Embryonic facial prominence (tissue), 1 donor: ENCODE results near the gene PSMB7.

ENCODE experiments used
- DNase-seq: peaks from one replicate; pipeline ENCODE4 v3.0.0-alpha.2; 2016; ENCODE audit errors: extremely low spot score

The PSMB7 gene

GRCh38 chr9:124411514-124412227, 3.6 kb downstream of the PSMB7 start:
- DNase-seq: no peak

DNA sequence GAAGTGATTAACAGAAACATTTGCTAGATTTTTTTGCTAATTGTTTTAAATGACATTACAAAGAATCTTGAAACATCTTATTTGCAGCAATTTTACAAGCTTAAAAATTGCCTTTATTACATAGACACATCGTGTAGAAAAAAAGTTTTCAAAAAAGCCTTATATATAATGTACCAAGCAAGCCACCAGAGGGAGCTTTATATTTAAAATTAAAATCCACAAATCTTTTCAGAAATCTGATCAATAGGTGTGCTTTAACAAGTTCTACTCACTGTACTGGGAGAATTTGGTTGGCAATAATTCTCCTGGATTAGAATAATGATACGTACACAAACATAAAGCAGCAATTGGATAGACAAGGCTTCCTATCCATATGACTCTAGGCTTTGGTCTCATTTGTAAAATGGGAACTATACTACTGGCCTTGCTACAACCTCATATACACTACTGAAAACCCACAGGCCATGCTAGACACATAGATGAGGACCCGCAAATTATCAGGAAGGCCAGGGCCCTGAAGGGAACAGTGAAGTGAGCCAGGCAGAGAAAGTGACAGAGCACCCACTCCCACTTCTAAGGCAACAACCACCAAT, 4.8 kb downstream of the PSMB7 start:
- no peak for DNase-seq

DNA sequence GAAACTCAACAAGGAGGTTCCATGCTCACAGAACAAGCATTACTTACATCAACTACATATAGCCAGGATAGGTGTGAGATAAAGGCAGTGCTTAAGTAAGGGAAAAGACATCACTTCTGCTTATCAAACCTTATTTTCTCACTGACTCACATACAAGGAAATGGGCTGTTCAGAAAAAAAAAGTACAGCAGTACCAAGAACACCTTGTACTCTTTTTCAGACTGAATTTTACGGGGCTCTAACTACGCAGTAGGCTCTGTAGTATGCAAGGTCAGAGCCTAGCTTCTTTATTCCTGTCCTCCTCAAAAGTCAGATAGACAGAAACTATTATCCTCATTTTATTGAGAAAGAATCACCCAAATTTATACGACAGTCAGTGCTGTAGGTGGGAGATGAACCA, 5.8 kb downstream of the PSMB7 start:
- no peak for DNase-seq

- DNase-seq: no peak
These were observed 12.0 kb downstream of the PSMB7 start for GRCh38 chr9:124403246-124403645.

- DNase-seq: no peak
These were observed 15.0 kb downstream of the PSMB7 start for GRCh38 chr9:124399968-124400940.

DNA sequence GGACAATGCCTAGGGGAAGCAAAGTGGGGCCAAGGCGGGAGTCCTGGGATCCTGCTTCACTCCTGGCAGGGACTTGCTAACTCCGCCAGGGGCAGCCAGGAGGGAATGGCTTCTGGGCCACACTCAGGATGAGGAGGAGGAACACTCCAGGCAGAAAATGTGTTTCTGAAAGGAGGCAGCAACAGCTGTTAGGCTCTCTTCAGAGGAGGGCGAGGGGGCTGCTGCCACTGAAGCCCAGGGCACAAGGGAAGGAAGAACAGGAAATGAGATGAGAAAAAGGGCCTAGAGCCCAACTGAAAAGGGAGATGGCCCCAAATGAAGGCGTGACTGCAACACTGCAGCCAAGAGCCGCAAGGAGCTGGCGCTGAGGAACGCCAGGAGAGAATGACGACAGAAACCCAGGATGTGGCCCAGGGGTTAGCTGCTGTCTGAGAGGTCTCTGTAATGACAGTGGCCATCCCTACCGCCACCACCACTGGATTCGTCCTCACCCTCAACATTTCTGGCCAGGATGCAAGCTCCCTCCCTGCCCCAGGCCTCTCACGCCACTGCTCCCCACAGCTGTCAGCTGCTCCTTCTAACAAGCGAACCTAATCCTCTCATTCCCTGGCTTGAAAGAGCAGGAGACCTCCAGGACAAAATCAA, 15.8 kb downstream of the PSMB7 start:
- no peak for DNase-seq

DNA sequence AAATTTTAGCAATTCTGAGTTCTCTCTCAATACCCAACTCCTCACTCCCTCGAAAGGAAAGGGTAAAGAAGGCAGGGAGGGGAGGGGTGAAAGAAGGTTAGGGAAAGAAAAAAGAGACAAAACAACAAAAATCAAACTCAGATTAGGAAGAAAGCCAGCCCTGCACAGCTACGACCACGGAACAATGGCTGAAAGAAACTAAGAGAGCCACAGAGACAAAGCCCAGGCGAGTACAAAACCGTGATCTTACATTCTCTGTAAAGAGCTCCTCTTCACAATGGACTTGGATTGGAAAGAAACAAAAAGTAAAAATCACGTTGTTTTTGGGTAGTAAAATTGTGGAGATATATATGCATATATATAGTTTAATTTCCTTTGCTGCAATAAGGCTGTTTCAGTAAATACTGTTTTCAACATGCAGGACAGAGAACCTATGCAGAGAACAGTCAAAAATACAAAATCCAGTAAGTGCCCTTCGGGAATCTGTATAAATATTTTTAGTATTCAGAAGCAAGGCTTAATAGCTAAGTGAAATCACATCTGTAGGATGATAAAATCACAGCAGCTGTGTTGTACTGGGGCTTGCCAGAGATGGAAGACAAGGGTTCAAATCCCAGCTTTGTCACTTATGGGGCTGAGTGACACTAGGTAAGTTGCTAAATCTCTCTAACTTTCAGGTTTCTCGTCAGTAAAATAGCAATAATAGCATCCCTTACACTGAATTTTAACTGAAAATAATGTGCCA, 16.9 kb downstream of the PSMB7 start:
- DNase-seq: no peak

DNA sequence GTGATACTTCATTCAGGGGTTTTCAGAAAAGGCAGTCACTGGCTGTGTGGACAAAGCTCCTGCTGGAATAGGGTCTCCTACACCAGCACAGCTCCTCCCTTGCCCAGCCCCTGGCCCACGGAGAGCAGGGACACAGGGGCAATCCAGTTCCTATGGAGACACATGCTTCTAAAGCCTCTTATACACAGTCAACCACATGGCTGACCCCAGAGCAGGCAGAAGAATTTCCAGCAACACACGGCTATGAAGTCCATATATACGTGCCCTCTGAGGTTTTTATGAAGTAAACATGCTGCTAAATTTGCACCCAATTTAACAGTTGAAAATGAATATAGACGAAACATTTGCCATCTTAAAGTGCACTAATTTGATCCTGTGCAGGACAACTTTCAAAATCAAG, 19.4 kb downstream of the PSMB7 start:
- no peak for DNase-seq

DNA sequence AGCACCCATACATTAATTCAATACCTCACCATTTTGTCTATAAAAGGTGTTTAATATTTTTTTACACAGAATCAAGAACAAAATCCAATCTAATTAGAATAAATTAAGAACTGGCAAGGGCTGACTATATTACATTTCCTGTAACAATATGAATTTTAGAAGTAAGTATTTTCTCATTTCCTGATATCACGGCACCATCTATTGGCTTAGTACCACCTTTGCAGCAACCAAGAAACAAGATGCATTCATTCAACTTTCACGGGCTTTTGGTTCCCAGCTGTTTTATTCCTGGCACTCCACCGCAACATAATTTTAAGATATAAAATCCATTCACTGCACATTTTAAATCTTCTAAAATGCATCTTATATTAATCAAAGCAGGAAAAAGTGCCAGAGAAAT, 20.6 kb downstream of the PSMB7 start:
- no peak for DNase-seq

DNA sequence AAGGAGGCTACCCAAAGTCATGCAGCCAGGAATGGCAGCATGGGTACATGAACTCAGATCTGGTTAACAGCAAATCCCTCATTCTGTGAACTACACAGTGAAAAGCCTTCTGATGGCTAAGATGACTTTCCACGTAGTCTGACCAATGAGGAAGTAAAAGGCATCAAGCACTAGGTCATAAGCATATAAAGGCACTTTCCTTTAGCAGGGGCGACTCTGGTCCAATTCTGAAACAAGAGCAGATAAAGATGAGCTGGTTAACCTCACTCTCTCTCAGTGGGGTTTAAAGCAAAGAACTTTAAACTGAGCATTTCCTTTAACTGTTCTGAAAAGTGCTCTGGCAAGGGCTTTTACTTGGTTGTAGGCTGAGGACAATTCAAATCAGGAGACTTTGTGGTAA, 21.1 kb downstream of the PSMB7 start:
- no peak for DNase-seq

DNA sequence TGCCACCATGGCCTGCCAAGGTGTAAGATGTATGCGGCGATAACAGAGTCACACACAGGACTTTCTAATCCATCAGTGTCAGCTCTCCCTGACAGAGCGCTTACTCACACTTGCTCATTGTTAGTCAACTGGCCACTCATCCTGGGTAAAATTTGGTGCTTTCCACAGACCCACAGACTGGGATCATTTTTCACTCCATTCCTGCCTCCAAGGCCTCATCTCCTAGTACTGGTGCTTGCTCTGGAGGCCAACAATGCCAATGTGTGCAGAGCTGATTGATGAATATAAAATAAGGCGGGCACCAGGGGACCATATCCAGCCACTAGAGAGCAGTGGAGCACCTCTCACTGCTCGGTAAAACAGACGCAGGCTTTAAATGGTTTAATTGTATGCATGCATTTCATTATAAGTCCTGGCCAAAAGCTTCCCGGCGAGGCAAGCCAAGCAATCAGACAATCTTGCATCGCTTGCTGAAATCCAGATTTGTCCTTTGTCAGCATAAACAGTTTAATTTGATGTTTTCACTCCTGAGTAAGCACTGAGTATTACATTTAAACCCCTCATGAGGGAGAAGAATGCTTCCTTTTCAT, 22.3 kb downstream of the PSMB7 start:
- DNase-seq: no peak

DNA sequence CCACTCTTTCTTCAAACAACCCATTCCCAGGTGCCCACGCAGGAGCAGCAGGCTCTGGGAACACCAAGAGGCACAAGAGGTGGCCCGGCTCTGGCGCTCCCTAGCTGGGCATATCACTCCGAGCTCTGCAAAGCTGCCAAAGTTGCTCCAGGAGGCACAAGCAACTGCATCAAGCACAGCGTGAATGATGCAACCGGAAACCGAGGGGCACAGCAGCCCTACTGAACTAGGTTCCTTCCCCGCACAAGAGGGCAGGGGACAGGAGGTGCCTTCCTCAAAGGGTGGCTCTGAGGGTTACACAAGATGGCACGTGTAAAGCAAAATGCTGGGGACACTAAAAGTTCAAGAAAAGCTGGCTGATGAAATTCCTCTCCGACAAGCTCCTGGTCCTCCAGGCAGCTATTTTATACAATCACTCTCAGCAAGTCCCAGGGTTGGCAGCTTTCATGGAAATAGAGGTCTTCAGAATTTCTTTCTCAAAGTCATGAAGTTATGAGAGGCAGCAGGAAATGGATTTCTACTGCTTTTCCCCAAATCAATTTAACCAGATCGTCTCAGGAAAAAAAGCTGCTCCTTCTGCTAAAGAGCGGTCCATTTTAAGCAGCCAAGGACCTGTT, 22.9 kb downstream of the PSMB7 start:
- DNase-seq: no peak

DNA sequence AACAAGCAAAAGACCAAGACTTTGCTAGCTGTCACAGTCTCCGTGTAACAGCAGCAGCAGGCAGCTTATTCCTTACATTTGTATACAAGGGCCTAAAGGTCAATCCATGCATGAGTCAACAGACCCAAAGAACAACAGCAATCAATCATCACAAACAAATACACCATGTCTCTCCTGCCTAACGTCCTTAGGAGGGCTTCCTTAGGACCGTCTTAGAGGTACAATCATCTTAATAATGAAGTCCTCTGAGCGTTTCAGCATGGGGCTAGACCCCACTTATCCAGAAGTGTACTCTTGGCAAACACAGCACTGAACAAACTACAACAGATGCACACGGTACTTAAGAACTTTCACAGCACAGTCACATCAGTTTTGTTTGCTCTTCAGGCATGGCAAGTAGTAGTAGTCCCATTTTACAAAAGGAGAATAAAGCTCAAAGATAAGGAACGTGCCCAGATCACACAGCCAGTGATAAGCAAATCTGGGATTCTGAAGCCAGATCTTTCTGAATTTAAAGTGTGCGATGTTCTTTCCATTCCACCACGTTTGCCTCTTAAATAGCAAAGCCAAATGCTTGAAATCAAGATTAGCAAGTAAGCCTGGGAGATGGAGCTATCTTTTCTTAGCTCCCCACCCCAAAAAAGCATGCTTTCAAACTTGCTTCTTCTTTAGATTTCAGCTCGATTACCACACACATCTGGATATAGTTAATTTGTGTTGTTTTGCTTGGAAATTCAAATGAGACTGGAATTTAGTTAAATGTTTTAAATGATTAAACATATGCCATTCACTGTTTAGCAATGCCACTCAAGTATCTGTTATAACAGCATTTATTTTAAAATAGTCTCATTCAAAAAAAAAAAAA, 24.2 kb downstream of the PSMB7 start:
- no peak for DNase-seq

GRCh38 chr9:124389146-124389939, 25.9 kb downstream of the PSMB7 start:
- no peak for DNase-seq

DNA sequence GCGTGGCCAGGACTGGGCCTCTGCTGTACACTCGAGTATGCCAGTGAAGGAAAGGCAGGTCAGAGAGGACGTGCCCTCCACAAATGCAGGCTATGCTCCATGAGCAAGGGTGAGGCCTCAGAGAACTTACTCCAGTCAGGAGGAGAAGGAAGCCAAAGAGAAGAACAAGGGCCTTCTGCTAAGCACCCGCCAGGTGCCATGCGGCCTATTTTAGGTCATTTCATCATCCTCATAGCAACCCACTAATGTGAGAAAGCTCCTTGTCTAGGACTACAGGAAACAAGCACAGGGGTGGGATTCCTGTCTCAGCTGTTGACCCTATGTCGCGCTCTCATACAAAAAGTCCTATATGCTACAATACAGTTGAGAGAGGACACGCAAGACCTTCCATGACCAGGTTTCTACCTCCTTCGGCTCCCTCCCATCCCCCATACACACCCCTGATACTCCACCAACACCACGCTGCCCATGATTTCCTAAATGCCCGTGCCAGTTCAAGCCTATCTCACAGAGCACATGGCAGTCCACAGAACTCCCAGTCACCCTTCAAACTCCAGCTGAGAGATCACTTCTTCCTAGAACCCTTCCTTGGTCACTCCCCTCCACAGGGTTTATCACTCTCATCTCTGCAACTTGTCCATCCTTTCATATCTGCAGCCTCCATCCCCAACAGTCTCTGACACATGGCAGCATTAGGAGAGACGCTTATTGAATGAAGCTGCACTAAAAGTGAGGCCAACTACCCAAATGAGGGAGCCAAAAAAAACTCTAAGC, 26.8 kb downstream of the PSMB7 start:
- DNase-seq: no peak

DNA sequence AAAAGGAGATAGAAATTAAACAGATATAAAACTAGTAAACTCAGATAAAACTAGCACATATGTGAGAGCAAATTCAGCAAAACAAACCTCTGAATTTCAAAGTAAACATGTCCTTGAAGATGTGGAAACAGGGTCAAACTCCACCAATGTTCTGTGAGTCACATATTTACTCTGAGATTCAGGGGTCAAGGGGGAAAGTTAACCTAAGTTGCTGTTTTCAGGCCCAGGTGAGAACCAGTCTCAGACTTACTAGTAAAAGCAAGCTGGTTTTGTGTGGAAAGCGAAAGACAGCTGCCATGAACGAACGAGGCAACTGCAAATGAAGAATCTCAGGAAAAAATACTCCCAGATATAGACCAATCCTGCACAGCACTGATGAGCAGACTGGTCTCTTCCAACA, 29.0 kb downstream of the PSMB7 start:
- no peak for DNase-seq

- DNase-seq: no peak
These were observed 29.6 kb downstream of the PSMB7 start for GRCh38 chr9:124385623-124386022.

- no peak for DNase-seq
These were observed 30.4 kb downstream of the PSMB7 start for GRCh38 chr9:124384846-124385245.
